ENCODE data around the gene MYO9B. TPM values are rescaled to one million over a fixed set of nuclear protein-coding genes. Genes with fewer than 3 reads are reported as not detected.
A peak's percentile ranks its signal among the peaks of the same experiment; 100 is the strongest.

The MYO9B gene
- total and polyA plus RNA-seq, 9 of the 15 experiments (the other 6 are each of a cell fraction or from before 2014, with no cell fraction given), result 2.4 to 77.6 (median 23.0) TPM

GRCh38 chr19:17075035-17075863 lies at the start of gene MYO9B, which contains the start of gene HAUS8 (continued):
- TF ChIP-seq CHD7 (IDR thresholded peaks at IDR 0.05; ENCODE audit: low read depth, low read length) (no peak), MYC (IDR thresholded peaks at IDR 0.05; ENCODE audit: low read depth, low read length) (peak; percentile 73), MYC (CRISPR knock-in tag; IDR thresholded peaks at IDR 0.05; ENCODE audit: borderline replicate concordance, low read depth) (no peak; the same call in 1 of the 2 replicates), ELF1 (tag; IDR thresholded peaks at IDR 0.05) (peak; percentile 98), KDM4B (IDR thresholded peaks at IDR 0.05; ENCODE audit: borderline replicate concordance in 2 of 2, low read depth in 1 of 2) (peak in 1 of 2 experiments; percentile 80; a peak in 1 of 4 replicates), ZSCAN32 (CRISPR knock-in tag; IDR thresholded peaks at IDR 0.05) (0 out of 2 replicates have a peak, but pooled peaks have one; percentile 18), TCF7 (IDR thresholded peaks at IDR 0.05; ENCODE audit: borderline replicate concordance) (peak; percentile 86), GATAD2B (IDR thresholded peaks at IDR 0.05; ENCODE audit: borderline replicate concordance) (peak; percentile 84; the same call in 1 of the 2 replicates), MLLT1 (IDR thresholded peaks at IDR 0.05) (peak in 1 of 2 experiments; percentile 45; a peak in 1 of 4 replicates), HBP1 (CRISPR knock-in tag; IDR thresholded peaks at IDR 0.05) (peak; percentile 59; the same call in 1 of the 2 replicates), SRSF9 (IDR thresholded peaks at IDR 0.05; ENCODE audit: borderline replicate concordance, low read depth, low read length) (no peak), ZC3H11A (IDR thresholded peaks at IDR 0.05; ENCODE audit: low read depth, low read length) (no peak)
